Bone marrow (tissue), 2 donors: ENCODE results near the gene COX7A2L.

ENCODE experiments used
- DNase-seq, 2 donors: peaks; one replicate each; lab custom pipeline; 2025; lab: John Stamatoyannopoulos, UW

Gene COX7A2L

GRCh38 chr2:42317945-42318344, 43.1 kb downstream of the COX7A2L start:
- DNase-seq: no peak

DNA sequence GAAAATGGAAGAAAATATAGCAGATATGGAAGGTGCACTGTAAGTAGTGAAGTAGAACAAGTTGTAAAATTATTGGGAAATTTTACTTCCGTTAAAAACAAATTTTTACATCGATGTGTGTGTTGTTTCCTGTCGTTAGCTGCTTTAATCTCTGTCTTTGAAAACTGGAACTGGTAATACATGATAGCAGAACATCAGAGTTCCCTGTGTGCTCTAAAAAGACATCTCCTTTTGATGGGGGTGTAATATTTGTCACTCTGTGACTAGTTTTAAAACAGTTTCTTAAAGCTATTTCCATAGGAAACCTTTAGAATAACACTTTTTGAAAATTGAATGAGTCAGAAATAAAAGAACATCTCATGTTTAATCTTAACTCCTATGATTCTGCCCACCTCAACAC, 43.5 kb downstream of the COX7A2L start:
- DNase-seq: no peak

DNA sequence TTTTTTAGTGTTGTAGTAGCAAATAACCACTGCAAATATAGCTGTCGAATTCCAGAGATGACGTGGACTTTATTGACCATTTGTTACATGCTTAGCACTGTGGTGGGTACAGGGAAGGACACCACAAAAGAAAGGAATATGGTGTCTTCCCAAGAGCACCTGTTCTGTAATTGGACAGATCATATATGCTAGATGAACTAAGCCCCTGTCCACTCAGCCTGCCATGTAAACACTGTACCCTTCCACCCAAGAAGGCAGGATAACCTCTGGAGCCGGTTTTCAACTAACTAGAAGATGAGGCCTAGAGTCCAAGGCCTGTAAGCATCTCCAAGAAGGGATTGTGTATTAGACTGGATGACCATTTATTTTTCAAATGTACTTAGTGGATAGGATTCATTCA, 44.1 kb downstream of the COX7A2L start:
- DNase-seq: no peak

- no peak for DNase-seq
Observed at GRCh38 chr2:42315844-42316470, 45.1 kb downstream of the COX7A2L start.

DNA sequence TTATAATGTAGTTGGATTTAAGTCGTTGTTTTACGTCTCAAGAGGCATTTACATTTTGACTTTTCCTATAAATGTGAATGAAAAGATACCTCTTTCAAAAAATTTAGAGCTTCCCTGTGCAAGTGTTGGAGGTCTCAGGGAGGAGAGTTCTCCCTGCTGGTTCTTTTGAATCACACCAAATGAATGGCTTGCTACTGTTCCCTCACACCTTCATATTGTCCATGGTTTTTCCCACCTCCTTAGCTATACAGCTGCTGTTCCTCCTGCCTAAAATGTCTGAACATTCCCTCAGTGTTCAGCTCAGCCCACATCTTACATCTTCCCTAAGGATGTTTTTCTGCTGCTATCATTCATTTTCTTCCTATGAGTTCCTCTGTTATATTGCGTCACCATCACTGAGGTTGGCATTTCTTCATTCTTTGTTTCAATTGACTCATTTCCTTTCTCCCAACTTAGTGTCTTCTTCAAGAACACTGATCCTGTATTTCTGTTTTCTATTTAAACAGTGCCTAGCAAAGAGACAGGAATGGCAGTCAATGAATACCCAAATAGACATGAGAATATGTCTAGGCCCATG, 46.0 kb downstream of the COX7A2L start:
- no peak for DNase-seq

GRCh38 chr2:42312106-42312505, 48.9 kb downstream of the COX7A2L start:
- no peak for DNase-seq

- DNase-seq: no peak
Observed at GRCh38 chr2:42310007-42310515, 51.0 kb downstream of the COX7A2L start.

GRCh38 chr2:42309366-42309765, 51.7 kb downstream of the COX7A2L start:
- no peak for DNase-seq

DNA sequence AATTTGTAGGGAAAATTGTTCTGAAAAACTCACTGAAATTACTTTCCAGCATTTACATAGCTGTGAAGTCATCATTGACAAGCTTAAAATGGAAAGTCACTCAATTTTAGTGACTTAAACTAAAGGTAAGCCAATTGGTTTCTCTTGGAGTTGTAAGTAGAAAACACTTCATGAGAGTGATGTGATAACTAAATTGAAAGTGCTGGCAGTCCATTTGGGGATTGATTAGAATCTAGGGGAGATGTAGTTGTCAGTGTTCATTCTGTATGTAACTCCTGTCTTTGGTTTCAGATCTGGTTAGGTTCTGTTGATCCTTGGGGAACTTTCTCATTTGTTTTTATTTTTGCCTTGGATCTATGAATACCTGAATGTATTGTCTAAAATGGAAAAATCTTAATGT, 53.8 kb downstream of the COX7A2L start:
- DNase-seq: no peak

GRCh38 chr2:42304059-42304713, 56.8 kb downstream of the COX7A2L start:
- no peak for DNase-seq

DNA sequence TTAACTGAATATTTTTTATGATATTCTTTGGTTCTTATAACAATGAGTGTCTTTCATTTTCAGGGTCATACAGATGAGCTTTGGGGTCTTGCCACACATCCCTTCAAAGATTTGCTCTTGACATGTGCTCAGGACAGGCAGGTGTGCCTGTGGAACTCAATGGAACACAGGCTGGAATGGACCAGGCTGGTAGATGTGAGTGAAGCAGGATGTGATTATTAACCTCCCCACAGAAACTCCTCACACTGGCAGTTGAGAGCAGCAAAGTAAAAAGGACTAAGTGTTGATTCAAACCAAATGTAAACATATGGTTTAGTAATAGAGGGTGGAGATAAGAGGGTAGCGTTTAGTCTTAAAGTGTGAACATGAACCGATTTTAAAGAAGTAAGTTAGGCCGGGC, 57.8 kb downstream of the COX7A2L start:
- no peak for DNase-seq

- no peak for DNase-seq
Observed at GRCh38 chr2:42300527-42300926, 60.5 kb downstream of the COX7A2L start.
